Ishikawa (cell line): ENCODE measurements around the gene LIMA1.

Experiments used
- CEBPB ChIP-seq: IDR thresholded peaks from 2 replicates; pipeline ENCODE4 v1.6.1; 2012
- CREB1 ChIP-seq: IDR thresholded peaks from 2 replicates; pipeline ENCODE4 v1.6.1; 2012; ENCODE audit warnings: low read depth
- EGR1 ChIP-seq: IDR thresholded peaks from 2 replicates; pipeline ENCODE4 v1.6.1; 2012
- EP300 ChIP-seq: IDR thresholded peaks from 2 replicates; pipeline ENCODE4 v1.6.1; 2012; ENCODE audit warnings: borderline replicate concordance
- FOXM1 ChIP-seq: IDR thresholded peaks from 2 replicates; pipeline ENCODE4 v1.6.1; 2012; ENCODE audit warnings: low read depth, borderline replicate concordance
- MAX ChIP-seq: IDR thresholded peaks from 2 replicates; pipeline ENCODE4 v1.6.1; 2012
- NFIC ChIP-seq: IDR thresholded peaks from 2 replicates; pipeline ENCODE4 v1.6.1; 2012
- RAD21 ChIP-seq: IDR thresholded peaks from 2 replicates; pipeline ENCODE4 v1.6.1; 2012; ENCODE audit warnings: low read depth
- TAF1 ChIP-seq: IDR thresholded peaks from 2 replicates; pipeline ENCODE4 v1.6.1; 2012; ENCODE audit warnings: low read depth, mild to moderate bottlenecking
- TCF12 ChIP-seq: IDR thresholded peaks from 2 replicates; pipeline ENCODE4 v1.6.1; 2012; ENCODE audit warnings: low read depth
- TEAD4 ChIP-seq: IDR thresholded peaks from 2 replicates; pipeline ENCODE4 v1.6.1; 2012
- YY1 ChIP-seq: IDR thresholded peaks from 2 replicates; pipeline ENCODE4 v1.6.1; 2012; ENCODE audit warnings: low read depth
- ZBTB7A ChIP-seq: IDR thresholded peaks from 2 replicates; pipeline ENCODE4 v1.6.1; 2012; ENCODE audit warnings: low read depth
- TF ChIP-seq, protein P1 (sequence below): IDR thresholded peaks from 2 replicates; pipeline ENCODE4 v1.6.1; 2012; ENCODE audit warnings: low read depth, mild to moderate bottlenecking
- TF ChIP-seq, protein P2 (sequence below): IDR thresholded peaks from 2 replicates; pipeline ENCODE4 v1.6.1; 2012

LIMA1 gene

GRCh38 chr12:50219544-50219943 is 63.8 kb downstream of the LIMA1 start:
- TF ChIP-seq TAF1 = no peak
- TF ChIP-seq, protein P1, sequence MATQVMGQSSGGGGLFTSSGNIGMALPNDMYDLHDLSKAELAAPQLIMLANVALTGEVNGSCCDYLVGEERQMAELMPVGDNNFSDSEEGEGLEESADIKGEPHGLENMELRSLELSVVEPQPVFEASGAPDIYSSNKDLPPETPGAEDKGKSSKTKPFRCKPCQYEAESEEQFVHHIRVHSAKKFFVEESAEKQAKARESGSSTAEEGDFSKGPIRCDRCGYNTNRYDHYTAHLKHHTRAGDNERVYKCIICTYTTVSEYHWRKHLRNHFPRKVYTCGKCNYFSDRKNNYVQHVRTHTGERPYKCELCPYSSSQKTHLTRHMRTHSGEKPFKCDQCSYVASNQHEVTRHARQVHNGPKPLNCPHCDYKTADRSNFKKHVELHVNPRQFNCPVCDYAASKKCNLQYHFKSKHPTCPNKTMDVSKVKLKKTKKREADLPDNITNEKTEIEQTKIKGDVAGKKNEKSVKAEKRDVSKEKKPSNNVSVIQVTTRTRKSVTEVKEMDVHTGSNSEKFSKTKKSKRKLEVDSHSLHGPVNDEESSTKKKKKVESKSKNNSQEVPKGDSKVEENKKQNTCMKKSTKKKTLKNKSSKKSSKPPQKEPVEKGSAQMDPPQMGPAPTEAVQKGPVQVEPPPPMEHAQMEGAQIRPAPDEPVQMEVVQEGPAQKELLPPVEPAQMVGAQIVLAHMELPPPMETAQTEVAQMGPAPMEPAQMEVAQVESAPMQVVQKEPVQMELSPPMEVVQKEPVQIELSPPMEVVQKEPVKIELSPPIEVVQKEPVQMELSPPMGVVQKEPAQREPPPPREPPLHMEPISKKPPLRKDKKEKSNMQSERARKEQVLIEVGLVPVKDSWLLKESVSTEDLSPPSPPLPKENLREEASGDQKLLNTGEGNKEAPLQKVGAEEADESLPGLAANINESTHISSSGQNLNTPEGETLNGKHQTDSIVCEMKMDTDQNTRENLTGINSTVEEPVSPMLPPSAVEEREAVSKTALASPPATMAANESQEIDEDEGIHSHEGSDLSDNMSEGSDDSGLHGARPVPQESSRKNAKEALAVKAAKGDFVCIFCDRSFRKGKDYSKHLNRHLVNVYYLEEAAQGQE = no peak
- TF ChIP-seq YY1 = no peak
- no peak for TF ChIP-seq CREB1
- TF ChIP-seq TEAD4 = no peak
- TF ChIP-seq RAD21 = no peak
- TF ChIP-seq EP300 = no peak
- TF ChIP-seq FOXM1 = no peak
- no peak for TF ChIP-seq CEBPB
- no peak for TF ChIP-seq EGR1
- TF ChIP-seq TCF12 = no peak
- TF ChIP-seq NFIC = no peak
- TF ChIP-seq MAX = no peak
- no peak for TF ChIP-seq ZBTB7A
- TF ChIP-seq, protein P2, sequence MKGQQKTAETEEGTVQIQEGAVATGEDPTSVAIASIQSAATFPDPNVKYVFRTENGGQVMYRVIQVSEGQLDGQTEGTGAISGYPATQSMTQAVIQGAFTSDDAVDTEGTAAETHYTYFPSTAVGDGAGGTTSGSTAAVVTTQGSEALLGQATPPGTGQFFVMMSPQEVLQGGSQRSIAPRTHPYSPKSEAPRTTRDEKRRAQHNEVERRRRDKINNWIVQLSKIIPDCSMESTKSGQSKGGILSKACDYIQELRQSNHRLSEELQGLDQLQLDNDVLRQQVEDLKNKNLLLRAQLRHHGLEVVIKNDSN = no peak

DNA sequence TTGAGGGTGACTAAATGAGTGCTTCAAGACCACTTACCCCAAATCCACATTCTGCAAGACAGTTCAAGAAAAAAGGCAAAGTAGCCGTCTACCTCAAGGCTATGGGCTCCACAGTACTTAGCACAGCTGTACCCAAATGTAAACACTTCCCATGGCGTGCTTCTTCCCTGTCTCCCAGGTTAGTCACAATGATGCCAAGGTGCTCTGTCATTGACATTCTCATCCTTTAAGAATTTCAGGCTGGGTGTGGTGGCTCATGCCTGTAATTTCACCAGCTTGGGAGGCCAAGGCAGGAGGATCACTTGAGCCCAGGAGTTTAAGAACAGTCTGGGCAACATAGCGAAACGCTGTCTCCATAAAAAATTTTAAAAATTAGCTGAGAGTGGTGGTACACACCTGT is 64.9 kb downstream of the LIMA1 start:
- no peak for TF ChIP-seq ZBTB7A
- TF ChIP-seq TEAD4 = 0 out of 2 replicates have a peak, but pooled peaks have one; percentile 10

DNA sequence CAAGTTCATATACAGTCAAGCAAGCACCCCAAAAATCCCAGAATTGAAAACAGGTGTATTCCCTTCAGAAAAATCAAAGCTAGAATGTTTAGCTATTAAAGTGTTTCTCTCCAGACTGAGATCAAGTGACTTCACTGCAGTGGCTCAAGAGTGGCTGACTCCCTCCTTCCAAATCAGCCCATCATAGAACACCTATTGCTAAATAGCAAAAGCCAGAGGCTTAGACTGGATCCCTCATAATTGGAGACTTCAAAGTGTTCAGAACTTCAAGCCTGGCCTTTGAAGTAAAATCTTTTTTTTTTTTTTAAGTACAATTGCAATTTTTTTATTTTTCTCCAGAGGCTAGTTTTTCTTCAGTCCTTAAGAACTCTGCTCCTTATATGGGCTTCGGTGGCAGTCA is 66.1 kb downstream of the LIMA1 start:
- TF ChIP-seq TEAD4 (no peak), NFIC (no peak), CEBPB (no peak), YY1 (no peak), TAF1 (no peak), FOXM1 (no peak), EP300 (no peak), MAX (no peak), CREB1 (no peak), EGR1 (no peak), TCF12 (no peak)
- TF ChIP-seq, protein P1 = no peak
- TF ChIP-seq, protein P2 = no peak

DNA sequence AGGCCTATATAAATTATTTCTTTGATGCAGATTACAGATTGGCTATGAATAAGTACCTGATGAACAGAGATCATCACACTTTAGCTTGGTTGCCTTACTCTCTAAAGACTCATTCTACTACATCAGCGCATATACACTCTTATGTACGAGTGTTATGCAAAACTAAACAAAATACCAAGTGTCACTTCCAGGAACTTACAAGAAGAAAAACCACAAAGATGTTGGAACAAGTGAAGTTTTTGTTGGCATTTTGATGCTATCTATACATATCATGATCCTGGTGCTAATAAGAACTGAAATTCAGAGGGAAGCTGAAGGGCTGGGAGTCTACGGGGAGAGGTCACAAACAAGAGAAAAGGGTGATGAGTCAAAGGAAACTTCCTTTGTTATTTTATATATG is 68.3 kb downstream of the LIMA1 start:
- TF ChIP-seq ZBTB7A = no peak
- TF ChIP-seq, protein P1 = no peak
- TF ChIP-seq YY1 = no peak
- no peak for TF ChIP-seq TCF12
- no peak for TF ChIP-seq TAF1
- no peak for TF ChIP-seq MAX
- no peak for TF ChIP-seq TEAD4
- TF ChIP-seq CREB1 = no peak
- TF ChIP-seq, protein P2 = no peak
- TF ChIP-seq CEBPB = no peak
- TF ChIP-seq EP300 = no peak
- no peak for TF ChIP-seq RAD21
- no peak for TF ChIP-seq FOXM1
- TF ChIP-seq EGR1 = no peak
- no peak for TF ChIP-seq NFIC
